ENCODE data around the gene SMTNL1. TPM values are rescaled to one million over a fixed set of nuclear protein-coding genes. Genes with fewer than 3 reads are reported as not detected.
A peak's percentile ranks its signal among the peaks of the same experiment; 100 is the strongest.

The SMTNL1 gene
- total RNA-seq, 1 donor from 2014 or later: not detected

DNA sequence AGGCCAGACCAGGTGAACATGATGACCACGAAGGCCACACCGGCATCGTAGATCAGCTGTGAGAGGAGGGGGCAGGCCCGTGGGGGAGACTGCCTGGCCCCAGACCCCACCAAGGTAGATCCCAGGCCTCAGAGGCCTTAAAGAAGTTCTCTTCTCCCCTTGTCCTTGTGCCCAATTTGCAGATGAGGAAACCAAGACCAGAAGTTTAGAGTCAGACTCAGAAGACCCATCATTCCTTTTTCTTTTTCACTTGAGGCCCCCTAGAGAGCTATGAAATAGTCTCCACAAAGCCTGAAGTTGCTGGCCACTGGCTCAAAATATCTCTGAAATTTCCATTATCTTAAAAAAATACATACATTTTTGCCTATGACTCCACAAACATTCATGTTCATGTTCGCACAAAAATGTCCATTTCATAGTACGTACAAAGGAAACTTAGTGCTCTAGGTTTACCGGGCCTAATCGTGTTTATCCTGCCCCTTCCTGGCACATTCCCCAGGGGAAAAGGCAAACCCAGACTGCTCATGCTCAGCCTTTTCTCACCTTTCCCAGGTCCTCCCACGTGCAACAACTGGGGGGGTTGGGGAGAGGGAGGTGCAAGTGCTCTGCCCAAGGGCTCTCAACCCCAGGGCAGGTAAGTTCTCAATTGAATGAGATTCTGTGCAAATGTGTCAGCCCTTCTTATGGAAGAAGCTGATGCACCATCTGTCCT lies 41.1 kb upstream of the SMTNL1 start:
- TF ChIP-seq, protein P1, sequence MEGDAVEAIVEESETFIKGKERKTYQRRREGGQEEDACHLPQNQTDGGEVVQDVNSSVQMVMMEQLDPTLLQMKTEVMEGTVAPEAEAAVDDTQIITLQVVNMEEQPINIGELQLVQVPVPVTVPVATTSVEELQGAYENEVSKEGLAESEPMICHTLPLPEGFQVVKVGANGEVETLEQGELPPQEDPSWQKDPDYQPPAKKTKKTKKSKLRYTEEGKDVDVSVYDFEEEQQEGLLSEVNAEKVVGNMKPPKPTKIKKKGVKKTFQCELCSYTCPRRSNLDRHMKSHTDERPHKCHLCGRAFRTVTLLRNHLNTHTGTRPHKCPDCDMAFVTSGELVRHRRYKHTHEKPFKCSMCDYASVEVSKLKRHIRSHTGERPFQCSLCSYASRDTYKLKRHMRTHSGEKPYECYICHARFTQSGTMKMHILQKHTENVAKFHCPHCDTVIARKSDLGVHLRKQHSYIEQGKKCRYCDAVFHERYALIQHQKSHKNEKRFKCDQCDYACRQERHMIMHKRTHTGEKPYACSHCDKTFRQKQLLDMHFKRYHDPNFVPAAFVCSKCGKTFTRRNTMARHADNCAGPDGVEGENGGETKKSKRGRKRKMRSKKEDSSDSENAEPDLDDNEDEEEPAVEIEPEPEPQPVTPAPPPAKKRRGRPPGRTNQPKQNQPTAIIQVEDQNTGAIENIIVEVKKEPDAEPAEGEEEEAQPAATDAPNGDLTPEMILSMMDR (conservative IDR thresholded peaks at IDR 0.05; ENCODE audit: low read depth, low read length): no peak
- no peak overlapping the region for H3K4me3 ChIP-seq (ENCODE audit: low read depth, low read length)
- DNase-seq (ENCODE audit: low read depth): no peak

DNA sequence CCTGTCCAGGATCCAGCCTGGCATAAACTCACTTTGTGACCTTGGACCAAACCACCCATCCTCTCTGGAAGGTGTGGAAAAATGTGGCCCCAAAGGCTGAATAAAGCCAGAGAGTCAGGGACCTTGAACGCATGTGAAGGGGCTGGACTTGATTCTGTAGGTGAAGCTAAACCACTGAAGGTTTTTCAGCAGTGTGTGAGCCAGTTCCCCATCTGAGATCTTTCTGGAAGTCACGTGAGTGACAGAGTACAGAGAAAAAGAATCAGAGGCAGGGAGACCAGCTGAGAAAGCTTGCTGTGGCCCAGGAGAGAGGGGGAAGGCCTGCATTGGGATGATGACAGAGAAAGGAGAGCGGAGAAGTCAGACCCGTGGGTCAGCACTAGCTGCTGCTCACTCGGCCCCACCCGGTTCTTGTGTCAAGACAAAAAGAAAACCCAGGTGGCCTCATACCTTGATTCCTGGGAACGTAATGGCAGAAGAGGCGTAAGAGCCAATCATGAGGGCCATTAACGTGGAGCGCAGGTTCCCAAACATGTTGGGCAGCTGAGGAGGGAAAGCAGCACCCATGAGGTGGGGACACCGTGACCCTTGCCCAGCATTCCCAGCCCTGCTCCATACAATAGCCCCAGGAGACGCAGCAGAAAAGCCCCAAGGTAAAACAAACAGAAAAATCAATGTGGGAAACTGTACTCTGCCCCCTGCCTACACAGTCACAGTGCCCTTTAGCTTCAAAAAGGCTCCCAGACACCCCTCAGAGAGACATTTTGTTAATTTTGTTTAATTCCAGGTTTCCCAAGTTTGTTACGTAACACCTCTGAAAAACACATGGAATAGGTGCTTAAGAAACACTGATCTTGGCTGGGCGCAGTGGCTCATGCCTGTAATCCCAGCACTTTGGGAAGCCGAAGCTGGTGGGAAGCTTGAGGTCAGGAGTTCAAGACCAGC lies 39.8 kb upstream of the SMTNL1 start:
- TF ChIP-seq, protein P1 (conservative IDR thresholded peaks at IDR 0.05; ENCODE audit: low read depth, low read length): no peak
- no peak for DNase-seq (ENCODE audit: low read depth)
- H3K4me3 ChIP-seq (ENCODE audit: low read depth, low read length): no peak overlapping the region

DNA sequence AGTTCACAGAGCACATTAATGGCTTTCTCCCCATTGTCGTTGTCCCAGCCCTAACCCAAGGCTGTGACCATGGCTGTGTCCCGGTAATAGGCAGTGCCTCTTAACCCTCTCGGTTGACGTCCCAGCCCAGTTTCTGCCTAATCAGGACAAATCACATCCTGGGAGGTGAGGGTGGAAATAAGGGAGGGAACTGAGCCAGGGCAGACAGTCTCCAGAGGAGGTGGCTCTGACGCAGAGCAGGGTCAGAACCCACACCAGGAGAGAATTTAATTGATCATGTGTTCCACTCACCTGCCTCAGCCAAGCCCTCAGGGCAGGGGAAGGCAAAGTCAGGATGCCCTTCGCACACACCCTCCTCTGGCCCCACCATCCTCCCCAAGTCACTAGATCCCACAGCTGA lies 38.9 kb upstream of the SMTNL1 start:
- TF ChIP-seq, protein P1 (conservative IDR thresholded peaks at IDR 0.05; ENCODE audit: low read depth, low read length): no peak

DNA sequence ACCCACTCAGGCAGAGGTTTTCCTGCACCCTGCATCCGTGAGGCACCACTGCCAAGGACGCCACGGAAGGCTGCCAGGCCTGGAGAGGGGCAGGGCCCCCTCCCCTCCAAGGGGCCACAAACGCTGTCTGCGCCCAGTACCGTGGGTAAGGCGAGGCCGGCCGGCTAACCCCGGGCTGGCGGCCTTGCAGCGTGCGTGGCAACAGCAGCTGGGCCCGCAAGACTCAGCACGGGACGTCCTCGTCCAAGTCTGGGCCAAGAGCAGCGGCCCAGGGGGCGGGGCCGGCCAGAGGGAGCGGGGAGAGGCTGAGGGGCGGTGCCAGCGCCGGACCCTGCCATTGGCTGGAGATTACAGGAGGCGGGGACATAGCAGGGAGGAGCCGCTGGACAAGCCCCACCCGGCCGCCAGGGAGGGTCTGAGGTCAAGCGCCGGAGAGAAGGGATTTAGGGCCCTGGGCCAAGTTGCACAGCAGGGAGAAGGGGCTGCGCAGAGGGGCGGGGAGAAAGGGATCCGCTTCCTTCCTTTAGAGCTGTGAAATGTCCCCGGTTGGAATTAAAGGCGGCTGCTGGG lies 37.9 kb upstream of the SMTNL1 start:
- DNase-seq (ENCODE audit: low read depth): no peak
- TF ChIP-seq, protein P1 (conservative IDR thresholded peaks at IDR 0.05; ENCODE audit: low read depth, low read length): no peak
- H3K4me3 ChIP-seq (ENCODE audit: low read depth, low read length): peak overlapping the region; percentile 49

More for the DNA sequence above, 38.9 kb upstream of the SMTNL1 start:
- H3K4me3 ChIP-seq (ENCODE audit: low read depth, low read length): no peak overlapping the region
- no peak for DNase-seq (ENCODE audit: low read depth)

DNA sequence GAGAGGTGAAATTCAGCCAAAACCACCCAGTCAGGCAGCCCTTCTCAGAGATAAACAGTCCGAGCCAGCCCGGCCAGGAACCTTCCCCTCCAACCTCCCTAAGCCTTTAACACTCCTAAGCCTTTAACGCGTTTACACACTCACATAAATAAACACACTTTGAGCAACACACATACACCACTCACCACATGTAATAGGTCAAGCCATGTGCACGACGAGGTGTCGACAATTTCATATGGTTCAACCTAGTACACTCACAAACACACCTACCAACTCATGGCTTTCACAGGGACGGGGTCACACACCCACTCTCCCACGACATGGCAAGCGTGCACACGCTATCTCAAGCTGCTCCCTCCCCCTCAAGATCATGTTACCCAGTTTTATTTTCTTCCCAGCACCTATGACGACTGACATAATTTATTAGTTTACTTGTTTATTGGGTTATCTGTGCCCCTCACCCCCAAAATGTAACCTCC lies 37.4 kb upstream of the SMTNL1 start:
- TF ChIP-seq, protein P1 (conservative IDR thresholded peaks at IDR 0.05; ENCODE audit: low read depth, low read length): no peak
- DNase-seq (ENCODE audit: low read depth): no peak
- H3K4me3 ChIP-seq (ENCODE audit: low read depth, low read length): peak overlapping the region; percentile 49

DNA sequence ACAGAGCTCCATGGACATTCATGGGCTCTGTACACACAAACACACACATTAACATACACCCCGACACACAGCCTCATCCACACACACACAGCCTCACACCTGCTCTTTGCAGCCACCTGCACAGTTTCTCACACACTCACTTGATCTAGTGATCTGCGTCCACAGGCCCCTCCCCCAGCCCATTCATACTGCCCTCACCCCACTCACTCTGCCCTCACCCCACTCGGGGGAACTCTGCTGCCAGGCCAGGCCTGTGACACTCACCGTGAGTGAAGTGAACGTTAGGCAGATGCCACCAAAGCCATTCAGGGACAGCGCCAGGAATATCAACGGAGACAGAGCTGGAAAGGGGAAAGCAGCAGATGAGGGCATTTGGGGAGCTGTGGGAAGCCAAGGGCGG lies 36.9 kb upstream of the SMTNL1 start:
- TF ChIP-seq, protein P1 (conservative IDR thresholded peaks at IDR 0.05; ENCODE audit: low read depth, low read length): no peak
- DNase-seq (ENCODE audit: low read depth): no peak
- H3K4me3 ChIP-seq (ENCODE audit: low read depth, low read length): no peak overlapping the region
